AG10803 (cell line): ENCODE data around the gene EML1.

Source experiments
- DNase-seq: peaks from one replicate; pipeline ENCODE4 v3.0.0; 2010; ENCODE audit warnings: low read depth
- H3K4me3 ChIP-seq: 2 replicates; pipeline ENCODE4 v1.5.1; 2011; ENCODE audit warnings: mild to moderate bottlenecking, low read length, control low read depth
- TF ChIP-seq, protein P1 (sequence below): conservative IDR thresholded peaks from 2 replicates; pipeline ENCODE4 v1.5.1; 2011; ENCODE audit warnings: mild to moderate bottlenecking, low read length, control low read depth, inconsistent platforms

The EML1 gene

DNA sequence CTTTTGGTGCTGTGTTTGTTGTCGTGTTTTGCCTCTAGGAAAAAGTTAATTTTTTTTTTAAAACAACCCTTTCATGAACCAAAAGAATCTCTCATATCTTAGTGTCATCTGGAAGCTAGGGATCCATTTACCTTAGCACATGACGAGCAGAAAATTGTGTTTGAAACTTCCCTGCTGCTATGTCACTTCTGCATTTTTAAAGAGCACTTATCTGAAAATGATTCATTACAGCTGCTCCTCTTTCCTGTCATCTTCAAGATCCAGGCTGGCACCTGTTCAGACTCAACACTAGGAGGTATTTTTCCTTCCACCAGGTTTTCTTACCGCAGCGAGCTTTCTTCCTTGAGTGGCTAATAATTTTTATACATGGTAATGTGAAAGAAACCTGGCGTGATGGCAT lies 67.0 kb downstream of the EML1 start:
- TF ChIP-seq, protein P1, sequence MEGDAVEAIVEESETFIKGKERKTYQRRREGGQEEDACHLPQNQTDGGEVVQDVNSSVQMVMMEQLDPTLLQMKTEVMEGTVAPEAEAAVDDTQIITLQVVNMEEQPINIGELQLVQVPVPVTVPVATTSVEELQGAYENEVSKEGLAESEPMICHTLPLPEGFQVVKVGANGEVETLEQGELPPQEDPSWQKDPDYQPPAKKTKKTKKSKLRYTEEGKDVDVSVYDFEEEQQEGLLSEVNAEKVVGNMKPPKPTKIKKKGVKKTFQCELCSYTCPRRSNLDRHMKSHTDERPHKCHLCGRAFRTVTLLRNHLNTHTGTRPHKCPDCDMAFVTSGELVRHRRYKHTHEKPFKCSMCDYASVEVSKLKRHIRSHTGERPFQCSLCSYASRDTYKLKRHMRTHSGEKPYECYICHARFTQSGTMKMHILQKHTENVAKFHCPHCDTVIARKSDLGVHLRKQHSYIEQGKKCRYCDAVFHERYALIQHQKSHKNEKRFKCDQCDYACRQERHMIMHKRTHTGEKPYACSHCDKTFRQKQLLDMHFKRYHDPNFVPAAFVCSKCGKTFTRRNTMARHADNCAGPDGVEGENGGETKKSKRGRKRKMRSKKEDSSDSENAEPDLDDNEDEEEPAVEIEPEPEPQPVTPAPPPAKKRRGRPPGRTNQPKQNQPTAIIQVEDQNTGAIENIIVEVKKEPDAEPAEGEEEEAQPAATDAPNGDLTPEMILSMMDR, result no peak
- no peak for DNase-seq
- H3K4me3 ChIP-seq, result no peak overlapping the region

DNA sequence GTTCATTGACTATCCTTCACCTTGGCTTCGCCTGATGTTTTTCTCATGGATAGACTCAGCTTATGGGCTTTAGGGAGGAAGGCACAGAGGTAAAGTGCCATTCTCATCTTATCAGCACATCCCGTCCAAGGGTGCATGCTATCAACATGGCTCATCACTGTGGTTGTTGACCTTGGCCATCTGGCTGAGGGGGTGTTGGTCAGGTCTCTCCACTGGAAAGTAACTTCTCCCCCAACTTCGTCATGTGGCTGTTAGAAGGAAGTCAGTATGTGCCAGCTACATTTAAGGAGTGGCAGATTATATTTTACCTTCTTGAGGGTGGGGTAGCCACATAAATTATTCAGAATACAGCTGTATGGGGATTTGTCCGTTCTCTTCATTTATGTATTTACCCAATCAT lies 68.9 kb downstream of the EML1 start:
- TF ChIP-seq, protein P1, result no peak
- no peak overlapping the region for H3K4me3 ChIP-seq
- DNase-seq, result no peak

DNA sequence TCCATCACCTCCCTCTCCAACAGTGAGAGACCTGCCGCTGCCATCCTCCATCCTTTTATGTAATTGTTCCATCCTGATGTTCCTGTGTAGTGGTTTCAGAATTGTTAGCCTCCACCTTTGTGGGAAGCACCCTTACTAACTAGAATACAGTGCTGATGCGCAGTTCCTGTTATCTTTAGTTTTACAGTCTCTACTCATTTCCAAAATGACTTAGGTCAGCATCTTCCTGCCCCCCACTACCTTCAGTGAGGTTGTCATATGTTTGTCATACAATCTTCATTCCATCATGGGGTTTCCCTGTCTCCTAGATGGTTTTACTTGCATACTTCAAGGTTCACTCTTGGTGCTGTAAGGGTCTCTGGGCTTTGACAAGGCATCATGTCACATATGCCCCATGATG lies 69.8 kb downstream of the EML1 start:
- no peak for DNase-seq
- TF ChIP-seq, protein P1, result no peak
- H3K4me3 ChIP-seq, result no peak overlapping the region

DNA sequence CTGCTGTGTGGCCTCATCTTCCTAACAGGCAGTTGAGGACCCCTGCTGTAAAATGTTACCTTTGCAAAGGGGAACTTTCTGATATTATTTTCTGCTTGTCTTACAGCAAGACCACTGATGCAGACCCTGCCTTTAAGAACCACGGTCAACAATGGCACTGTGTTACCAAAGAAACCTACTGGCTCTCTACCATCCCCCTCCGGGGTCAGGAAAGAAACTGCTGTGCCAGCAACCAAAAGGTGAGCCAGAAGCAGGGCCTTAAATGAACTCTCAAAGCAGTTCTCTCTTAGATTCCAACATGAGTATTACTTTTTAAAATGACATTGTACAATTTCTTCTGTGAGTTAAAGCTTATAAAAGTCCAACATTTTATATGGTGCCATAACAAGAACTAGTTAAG lies 72.2 kb downstream of the EML1 start:
- DNase-seq, result no peak
- H3K4me3 ChIP-seq, result no peak overlapping the region
- TF ChIP-seq, protein P1, result no peak

DNA sequence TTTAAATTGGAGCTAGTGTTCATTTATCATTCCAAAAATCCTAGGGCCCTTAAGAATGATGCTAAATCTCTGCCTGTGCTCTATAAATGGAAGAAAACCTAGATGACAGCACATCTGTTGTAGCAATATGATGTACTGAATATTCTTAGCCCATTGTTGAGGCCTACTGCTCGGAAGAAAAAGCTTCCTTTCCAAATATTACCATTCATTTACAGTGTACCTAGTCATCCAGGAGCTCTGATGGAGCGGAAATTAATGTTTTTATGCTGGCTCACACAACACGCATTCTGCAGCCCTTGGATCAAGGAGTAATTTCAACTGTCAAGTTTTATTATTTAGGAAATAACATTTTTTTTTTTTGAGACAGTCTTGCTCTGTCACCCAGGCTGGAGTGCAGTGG lies 77.4 kb downstream of the EML1 start:
- DNase-seq, result no peak
- TF ChIP-seq, protein P1, result no peak
- H3K4me3 ChIP-seq, result no peak overlapping the region

DNA sequence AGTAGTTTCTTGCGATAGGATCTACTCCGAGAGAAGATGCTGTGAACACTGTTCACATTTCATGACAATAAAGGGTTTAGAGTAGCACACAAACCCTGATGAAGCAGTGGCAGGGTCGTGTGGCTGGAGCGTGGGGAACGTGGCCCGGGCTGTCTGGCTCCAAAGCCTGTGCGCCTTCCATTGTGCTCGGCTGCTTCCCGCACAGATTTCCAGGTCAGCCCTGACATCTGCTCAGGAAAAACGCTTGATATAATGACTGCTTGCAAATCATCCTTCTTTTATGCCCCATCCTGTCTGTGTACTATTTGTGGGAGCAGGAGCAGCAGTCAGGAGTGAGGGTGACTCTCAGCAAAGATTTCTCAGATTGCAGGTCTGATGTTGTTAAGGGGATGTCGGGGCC lies 78.6 kb downstream of the EML1 start:
- no peak overlapping the region for H3K4me3 ChIP-seq
- DNase-seq, result no peak
- TF ChIP-seq, protein P1, result no peak

DNA sequence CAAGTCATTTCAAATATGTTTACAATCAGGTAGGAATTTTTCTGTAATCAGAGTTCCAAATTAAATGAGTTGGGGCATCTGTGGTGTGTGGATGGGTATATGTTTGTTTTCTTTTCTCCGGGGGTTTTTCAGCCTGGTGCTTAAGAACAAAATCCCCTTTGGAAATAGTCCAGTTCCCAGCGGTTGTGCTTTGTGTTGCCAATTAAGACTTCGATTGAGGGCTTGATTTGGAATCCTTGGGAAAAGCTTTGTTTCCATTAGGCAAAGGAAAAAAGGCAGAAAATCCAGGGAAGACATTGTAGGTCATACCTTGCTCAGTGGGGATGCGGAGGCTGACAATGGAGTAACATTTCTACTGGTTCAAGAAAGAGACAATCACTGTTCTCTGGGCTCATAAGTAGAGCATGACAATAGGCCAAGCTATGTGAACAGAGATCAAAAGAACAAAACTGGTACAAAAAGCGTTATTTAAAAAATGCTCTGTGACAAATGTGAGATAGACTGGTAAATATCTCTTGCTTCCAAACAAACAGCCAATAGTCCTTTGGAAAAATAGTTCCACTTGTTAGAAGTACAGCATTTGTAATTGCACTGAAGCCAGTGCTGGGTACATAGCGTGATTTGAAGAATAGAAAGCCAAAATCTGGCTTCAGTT lies 79.7 kb downstream of the EML1 start:
- no peak for DNase-seq
- TF ChIP-seq, protein P1, result no peak
- no peak overlapping the region for H3K4me3 ChIP-seq
